Right lobe of liver (tissue), 4 donors: Measurements from ENCODE around the gene UBL3.

Experiments used
- POLR2A ChIP-seq: fragments of 450-650 bp; IDR thresholded peaks from one replicate; pipeline ENCODE4 v1.6.1; 2017; ENCODE audit warnings: antibody characterized with exemption, mild to moderate bottlenecking
- TF ChIP-seq, protein P1 (sequence below), 4 donors: fragments of 200-600 bp in 3 of 4; fragments of 450-650 bp in 1 of 4; IDR thresholded peaks; one replicate each; pipeline versions ENCODE4 v1.5.1 to v1.8.0; 2016 to 2022; ENCODE audit warnings: antibody characterized with exemption in 4 of 4, mild to moderate bottlenecking in 2 of 4
- donor health status: DM: no; HTN: no; CAD: no.
- donor health status: DM: no; HTN: no; CAD: no.
- donor health status: DM: no; HTN: yes; CAD: no.

DNA sequence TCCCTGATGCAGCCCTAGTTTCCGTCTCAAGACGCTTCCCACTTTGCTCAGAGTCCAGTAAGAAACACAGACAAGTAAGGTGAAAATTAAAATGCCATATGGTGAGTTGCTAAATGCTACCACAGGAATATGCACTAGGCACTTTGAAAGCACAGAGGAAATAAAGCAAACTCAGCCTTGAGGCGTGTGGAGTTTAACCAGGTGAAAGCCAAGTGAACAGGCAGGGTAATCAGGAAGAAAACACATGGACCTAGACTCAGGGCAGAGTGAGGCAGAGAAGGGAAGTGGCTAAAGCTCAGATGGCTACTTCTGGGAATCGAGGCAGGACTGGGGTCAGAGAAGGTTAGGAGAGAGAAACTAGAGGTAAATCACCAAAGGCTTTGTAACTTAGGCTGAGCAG is 5.4 kb upstream of the UBL3 start:
- TF ChIP-seq, protein P1, sequence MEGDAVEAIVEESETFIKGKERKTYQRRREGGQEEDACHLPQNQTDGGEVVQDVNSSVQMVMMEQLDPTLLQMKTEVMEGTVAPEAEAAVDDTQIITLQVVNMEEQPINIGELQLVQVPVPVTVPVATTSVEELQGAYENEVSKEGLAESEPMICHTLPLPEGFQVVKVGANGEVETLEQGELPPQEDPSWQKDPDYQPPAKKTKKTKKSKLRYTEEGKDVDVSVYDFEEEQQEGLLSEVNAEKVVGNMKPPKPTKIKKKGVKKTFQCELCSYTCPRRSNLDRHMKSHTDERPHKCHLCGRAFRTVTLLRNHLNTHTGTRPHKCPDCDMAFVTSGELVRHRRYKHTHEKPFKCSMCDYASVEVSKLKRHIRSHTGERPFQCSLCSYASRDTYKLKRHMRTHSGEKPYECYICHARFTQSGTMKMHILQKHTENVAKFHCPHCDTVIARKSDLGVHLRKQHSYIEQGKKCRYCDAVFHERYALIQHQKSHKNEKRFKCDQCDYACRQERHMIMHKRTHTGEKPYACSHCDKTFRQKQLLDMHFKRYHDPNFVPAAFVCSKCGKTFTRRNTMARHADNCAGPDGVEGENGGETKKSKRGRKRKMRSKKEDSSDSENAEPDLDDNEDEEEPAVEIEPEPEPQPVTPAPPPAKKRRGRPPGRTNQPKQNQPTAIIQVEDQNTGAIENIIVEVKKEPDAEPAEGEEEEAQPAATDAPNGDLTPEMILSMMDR (IDR thresholded peaks at IDR 0.05) = no peak
- no peak for TF ChIP-seq POLR2A
